ENCODE results near the gene PABPN1L.

Gene PABPN1L

GRCh38 chr16:88866151-88866920 lies at the start of gene PABPN1L:
Gene PABPN1L, minus strand, starts transcription at chr16:88866660. Its CDS starts 54 bp downstream, at chr16:88866606.
- no peak for DNase-seq

DNA sequence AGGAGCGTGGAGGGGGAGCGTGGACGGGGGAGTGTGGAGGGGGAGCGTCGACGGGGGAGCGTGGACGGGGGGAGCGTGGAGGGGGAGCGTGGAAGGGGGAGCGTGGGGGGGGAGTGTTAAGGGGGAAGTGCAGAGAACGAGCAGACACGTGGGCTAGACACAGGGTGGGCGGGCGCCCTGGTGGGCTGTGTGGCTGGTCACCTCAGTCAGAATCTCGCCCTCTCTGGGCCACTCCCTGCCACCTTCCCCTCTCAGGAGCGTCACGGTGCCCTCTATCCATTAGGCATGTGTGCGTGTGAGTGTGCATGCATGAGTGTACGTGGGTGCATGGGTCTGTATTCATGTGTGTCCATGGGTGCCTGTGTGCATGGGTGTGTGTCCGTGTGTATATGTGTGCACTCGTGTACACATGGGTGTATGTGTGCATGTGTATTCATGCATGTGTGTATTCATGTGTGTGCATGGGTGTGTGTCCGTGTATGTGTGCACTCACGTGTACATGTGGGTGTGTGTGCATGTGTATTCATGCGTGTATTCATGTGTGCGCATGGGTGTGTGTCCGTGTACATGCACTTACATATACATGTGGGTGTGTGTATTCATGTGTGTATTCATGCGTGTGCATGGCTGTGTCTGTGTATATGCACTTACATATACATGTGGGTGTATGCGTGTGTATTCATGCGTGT lies 49.3 kb upstream of the PABPN1L start:
- no peak for DNase-seq

- no peak for DNase-seq
Measured at GRCh38 chr16:88914750-88915368, 48.4 kb upstream of the PABPN1L start.

GRCh38 chr16:88913870-88914269 lies 47.4 kb upstream of the PABPN1L start:
- DNase-seq: no peak

DNA sequence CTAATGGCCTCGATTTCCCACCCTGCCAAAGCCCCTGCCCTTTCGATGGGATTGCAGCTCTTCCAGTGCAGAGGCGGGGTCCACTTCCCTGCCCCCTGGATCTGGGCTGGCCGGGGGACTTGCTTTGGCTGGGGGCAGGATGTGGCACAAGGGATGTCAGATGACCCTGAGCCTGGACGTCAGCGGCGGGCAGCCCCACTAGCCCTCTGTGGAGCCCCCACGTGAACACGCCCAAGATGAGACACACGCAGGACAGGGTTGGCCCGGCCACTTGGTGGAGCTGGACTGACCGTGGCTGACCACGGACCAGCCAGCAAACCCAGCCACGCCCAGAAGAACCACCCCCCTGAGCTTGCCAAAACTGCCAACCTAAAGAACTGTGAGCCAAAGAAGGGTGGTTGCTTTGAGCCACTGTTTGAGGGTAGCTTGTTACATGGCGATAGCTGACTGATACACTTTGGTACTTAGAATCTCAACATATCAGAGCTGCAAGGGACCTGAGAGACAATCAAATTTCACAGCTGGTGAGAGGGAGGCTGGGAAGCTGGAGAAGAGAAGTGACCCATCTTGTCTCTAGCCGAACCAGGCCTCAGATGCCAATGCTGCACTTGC lies 46.6 kb upstream of the PABPN1L start:
- DNase-seq: no peak

DNA sequence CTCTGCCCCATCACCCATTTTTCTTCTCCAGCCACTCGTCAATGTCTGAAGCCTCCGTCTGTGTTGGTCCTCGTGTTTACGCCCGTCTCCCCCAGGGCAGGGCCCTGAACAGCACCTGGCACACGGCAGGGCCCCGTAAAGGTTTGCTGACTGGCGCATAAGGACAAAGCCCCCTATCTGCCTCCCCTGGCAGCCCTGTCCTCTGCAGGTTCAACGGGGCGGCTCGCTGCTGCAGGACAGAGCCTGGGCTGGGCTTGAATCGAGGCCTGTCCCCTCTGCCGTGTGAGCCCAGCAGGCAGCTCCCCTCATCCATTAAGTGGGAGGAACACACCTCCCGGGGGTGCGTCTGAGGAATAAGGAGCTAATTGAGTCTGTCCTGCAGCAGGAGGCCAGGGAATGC lies 46.1 kb upstream of the PABPN1L start:
- no peak for DNase-seq

DNA sequence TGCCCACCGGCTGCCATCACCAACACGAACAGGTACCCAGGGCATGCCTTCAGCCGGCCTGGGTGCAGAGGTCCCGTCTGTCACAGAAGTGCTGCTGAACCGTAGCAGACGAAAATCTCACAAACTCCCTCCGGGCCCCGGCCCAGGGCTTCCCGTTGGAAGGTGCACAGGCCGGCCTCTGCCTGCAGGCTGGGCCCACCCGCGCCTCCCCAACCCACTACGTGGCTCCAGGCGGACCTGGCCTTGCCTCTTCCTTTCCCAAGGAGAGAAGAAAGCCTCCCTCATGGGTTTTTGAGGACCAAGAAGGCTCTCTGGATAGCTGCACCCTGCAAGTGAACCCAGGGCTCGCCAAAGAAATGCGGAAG lies 45.5 kb upstream of the PABPN1L start:
- no peak for DNase-seq

DNA sequence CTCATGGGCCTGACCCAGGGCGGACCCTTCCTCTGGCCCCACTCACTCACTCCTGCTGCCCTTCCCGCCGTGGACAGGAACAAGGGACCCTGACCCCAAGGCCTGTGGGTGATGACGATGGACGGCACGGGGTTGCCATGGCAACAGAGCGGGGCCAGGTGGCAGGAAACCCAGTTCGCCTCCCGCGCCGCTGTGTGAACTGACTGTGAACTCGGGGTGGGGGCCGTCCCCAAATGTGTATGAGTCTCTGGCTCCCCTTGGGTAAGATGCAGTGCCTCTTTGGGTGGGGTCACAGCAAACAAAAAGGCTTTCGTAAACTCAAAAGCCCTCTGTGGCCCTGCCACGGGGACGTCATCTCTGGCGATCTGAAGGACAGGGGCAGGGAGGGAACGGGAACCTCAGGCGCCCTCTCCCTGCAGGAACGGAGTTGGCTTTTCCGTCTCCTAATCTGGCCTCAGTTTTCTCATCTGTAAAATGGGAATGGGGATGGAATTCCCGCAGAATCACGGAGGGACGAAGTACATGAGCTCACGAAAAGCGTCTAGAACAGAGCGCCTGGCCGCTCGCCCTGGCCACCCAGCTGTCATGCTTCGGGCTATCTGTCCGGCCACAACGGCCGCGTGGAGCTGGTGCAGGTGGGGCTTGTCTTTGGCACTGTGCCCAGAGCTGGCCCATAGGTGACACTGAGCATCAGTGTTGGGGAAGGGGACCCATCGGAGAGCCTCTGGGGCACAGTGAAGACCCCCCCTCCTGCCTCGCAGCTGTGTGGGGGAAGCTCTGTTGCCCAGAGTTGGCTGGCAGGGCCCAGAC lies 44.9 kb upstream of the PABPN1L start:
- no peak for DNase-seq

GRCh38 chr16:88910284-88911135 lies 44.0 kb upstream of the PABPN1L start:
- no peak for DNase-seq

DNA sequence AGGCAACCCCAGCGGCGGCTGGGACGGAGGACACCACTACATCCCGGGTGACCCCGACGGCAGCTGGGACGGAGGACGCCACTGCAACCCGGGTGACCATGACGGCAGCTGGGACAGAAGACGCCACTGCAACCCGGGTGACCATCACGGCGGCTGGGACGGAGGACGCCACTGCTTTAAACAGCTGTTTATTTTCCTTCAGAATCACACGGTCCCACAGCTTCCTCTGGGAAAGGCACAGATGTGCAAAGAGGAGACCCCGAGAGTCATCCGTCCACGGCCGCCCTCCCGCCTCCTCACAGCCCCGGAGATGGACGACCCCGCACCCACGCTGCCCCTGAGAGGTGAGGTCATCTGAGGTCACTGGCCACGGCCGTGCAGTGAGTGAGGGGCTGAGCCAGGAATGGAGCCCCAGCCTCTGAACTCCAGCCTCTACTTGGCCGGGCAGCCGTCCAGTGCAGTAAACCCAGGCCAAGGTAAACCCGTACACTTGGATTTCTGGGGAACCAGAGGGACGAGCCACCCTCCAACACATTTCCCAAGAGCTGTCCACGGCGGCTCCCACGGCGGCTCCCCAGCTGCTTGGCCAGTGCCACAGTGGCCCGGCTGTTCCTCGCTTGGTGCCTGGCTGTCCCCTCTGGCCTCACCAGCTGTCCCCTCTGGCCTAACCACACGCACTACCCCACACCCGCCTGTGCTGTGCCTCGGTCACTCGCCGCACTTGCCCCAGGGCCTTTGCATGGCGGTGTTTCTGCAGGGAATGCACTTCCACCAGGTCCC lies 43.2 kb upstream of the PABPN1L start:
- no peak for DNase-seq

GRCh38 chr16:88908307-88908706 lies 41.8 kb upstream of the PABPN1L start:
- no peak for DNase-seq

DNA sequence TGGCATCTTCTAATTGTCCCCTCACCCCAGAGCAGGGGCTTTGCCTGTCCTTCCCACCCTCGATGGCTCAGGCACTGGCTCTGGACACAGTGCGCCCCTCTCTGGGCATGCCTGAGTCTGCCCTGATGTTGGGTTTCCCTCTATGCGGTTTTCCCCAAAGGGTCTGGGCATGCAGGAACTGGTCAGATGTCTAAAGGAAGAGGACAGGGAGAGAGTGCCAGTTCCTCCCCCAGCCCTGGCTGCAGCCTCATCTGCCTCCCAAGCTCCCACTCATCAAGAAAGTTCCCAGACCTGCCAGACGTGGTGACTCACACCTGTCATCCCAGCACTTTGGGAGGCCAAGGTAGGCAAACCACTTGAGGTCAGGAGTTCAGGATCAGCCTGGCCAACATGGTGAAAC lies 41.3 kb upstream of the PABPN1L start:
- no peak for DNase-seq

DNA sequence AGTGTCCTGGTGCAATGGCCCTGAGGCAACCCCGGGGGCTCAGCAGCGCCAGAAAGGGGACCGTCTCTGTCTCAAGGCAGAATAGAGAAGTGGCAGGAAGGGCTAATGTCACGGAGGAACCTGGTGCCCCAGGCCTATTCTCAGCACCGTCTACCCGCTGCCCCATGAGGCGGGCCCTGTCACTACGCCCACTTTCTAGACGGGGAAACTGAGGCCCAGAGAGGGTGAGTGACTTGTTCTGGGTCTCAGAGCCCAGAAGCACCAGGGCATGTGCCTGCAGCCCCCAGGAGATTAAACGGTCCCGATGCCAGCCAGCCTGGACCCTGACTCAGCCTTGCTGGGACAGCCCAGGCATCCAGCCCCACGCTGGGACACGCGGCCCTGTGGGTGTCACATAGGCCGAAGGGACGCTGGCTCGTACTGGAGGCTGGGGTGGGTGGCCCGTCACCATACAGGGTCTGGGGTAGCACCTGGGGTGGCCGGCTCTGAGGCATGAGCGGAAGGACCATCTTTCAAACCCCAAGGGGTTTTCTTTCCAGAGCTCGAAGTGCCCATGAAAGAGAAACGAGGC lies 40.2 kb upstream of the PABPN1L start:
- no peak for DNase-seq

- no peak for DNase-seq
Measured at GRCh38 chr16:88906020-88906419, 39.6 kb upstream of the PABPN1L start.

- DNase-seq: no peak
Measured at GRCh38 chr16:88905563-88905962, 39.1 kb upstream of the PABPN1L start.

DNA sequence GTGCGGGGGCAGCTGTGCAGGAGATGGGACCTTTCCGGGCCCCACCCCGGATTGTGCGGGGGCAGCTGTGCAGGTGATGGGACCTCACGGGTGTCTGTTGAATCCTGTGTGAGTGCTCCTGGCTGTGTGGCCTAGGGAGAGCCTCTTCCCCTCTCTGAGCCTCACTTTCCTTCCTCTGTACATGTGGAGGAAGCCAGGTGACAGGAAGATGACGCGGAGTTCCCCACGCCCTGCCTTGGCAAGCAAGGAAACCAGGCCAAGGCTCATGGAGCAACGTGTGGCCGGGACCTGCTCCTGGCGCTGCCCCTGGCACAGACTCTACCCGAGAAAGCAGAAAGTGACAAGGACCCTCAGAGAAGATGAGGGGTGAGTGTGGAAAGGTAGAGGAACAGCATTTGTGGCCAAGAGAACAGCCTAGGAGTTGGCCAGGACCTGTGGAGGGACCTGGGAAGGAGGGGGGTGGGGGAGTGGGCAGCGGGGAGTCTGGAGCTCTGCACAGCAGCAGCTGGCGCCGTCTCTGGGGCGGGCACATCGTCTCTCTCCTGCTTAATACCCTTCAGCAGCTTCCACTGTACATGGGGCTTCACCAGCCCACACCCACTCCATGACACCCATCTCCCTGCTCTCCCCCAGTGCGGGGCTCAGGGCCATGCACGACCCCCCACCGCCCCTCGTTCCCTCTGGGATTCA lies 38.4 kb upstream of the PABPN1L start:
- no peak for DNase-seq

DNA sequence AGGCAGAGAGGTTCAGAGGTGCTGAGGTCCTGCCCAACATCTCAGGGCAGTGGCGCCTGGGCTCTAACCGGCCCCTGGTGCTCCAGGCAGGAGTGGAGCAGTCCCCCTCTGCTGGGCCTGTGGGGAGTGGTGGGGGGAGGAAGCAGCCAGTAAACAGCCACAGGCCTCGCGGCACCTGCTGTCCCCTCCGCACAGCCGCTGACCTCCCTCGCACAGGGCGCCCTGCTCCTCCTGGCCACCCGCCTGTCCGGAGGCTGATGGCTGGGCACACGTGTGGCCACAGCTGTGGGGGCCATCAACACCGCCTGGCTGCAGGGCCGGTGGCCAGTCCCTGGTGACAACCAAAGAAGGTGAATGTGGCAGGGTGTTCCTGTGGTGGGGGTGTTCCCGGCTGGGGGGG lies 36.8 kb upstream of the PABPN1L start:
- DNase-seq: no peak

DNA sequence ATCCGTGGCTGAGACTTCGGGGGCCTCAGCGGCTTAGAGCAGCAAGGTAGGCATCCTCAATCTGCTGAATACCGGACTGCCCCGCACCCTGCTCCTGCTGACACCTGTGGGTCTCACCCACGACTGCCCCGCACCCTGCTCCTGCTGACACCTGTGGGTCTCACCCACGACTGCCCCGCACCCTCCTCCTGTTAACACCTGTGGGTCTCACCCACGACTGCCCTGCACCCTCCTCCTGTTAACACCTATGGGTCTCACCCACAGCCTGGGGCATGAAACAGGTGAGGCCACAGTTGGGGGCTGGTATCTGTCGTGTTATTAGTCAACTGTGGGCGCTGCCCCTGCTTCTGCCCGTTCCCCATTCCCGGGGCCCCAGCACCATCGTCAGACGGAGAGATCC lies 36.3 kb upstream of the PABPN1L start:
- DNase-seq: no peak

DNA sequence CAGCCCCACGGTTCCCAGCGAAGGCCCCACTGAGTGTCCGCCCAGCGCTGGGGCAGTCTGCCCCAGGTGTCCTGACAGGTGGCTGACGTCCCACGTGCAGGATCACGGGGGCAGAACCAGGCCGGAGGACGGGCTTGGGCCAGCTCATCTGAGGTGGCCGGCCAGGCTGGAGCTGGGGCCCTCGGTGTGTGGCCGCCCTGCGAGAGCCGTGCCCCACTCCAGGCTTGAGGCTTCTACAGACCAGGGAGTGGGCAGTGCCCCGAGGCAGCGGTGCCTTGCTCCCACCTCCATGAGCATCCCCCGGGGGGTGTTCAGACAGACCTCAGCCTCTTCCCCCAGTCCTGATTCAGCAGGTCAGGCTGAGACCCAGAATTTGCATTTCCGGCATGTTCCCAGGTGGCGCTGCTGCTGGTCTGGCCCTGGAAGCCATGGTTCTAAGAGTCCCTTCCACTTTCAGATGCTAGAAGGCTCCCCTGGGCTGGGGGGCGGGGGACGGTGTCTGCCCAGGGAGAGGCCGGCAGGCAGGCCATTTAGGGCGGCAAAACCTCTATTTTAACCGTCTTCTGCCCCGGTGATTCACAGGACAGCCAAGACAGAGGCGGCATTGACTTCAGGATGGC lies 35.4 kb upstream of the PABPN1L start:
- no peak for DNase-seq

GRCh38 chr16:88900662-88901052 lies 34.2 kb upstream of the PABPN1L start:
- no peak for DNase-seq

Measured in GF-D8 (cell line).